Ishikawa (cell line): ENCODE data around the gene HSD17B13.

ENCODE experiments used
- CEBPB ChIP-seq: IDR thresholded peaks from 2 replicates; pipeline ENCODE4 v1.6.1; 2012
- CREB1 ChIP-seq: IDR thresholded peaks from 2 replicates; pipeline ENCODE4 v1.6.1; 2012; ENCODE audit warnings: low read depth
- EGR1 ChIP-seq: IDR thresholded peaks from 2 replicates; pipeline ENCODE4 v1.6.1; 2012
- EP300 ChIP-seq: IDR thresholded peaks from 2 replicates; pipeline ENCODE4 v1.6.1; 2012; ENCODE audit warnings: borderline replicate concordance
- FOXM1 ChIP-seq: IDR thresholded peaks from 2 replicates; pipeline ENCODE4 v1.6.1; 2012; ENCODE audit warnings: low read depth, borderline replicate concordance
- NFIC ChIP-seq: IDR thresholded peaks from 2 replicates; pipeline ENCODE4 v1.6.1; 2012
- RAD21 ChIP-seq: IDR thresholded peaks from 2 replicates; pipeline ENCODE4 v1.6.1; 2012; ENCODE audit warnings: low read depth
- TAF1 ChIP-seq: IDR thresholded peaks from 2 replicates; pipeline ENCODE4 v1.6.1; 2012; ENCODE audit warnings: low read depth, mild to moderate bottlenecking
- TCF12 ChIP-seq: IDR thresholded peaks from 2 replicates; pipeline ENCODE4 v1.6.1; 2012; ENCODE audit warnings: low read depth
- TEAD4 ChIP-seq: IDR thresholded peaks from 2 replicates; pipeline ENCODE4 v1.6.1; 2012
- YY1 ChIP-seq: IDR thresholded peaks from 2 replicates; pipeline ENCODE4 v1.6.1; 2012; ENCODE audit warnings: low read depth
- ZBTB7A ChIP-seq: IDR thresholded peaks from 2 replicates; pipeline ENCODE4 v1.6.1; 2012; ENCODE audit warnings: low read depth
- TF ChIP-seq, protein P1 (sequence below): IDR thresholded peaks from 2 replicates; pipeline ENCODE4 v1.6.1; 2012
- TF ChIP-seq, protein P2 (sequence below): IDR thresholded peaks from 2 replicates; pipeline ENCODE4 v1.6.1; 2012
- TF ChIP-seq, protein P3 (sequence below): IDR thresholded peaks from 2 replicates; pipeline ENCODE4 v1.6.1; 2012; ENCODE audit warnings: low read depth, mild to moderate bottlenecking

Gene HSD17B13

DNA sequence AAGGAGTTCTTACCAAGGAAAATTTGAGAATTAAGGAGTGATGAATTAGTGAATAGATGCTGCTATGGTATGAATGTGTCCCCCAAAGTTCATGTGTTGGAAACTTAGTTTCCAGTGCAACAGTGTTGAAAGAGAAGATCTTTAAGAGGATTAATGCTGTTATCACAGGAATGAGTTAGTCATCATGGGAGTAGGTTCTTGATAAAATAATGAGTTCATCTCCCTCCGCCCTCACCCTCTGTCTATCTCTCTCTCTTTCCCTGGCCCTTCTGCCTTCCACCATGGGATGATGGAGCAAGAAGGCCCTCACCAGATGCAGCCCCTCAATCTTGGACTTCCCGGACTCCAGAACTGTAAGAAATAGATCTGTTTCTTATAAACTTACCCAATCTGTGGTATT is 64.0 kb downstream of the HSD17B13 start:
- TF ChIP-seq NFIC (no peak), TAF1 (no peak), EP300 (no peak), YY1 (no peak), FOXM1 (no peak), TCF12 (no peak), CEBPB (no peak), RAD21 (no peak)
- TF ChIP-seq, protein P1, sequence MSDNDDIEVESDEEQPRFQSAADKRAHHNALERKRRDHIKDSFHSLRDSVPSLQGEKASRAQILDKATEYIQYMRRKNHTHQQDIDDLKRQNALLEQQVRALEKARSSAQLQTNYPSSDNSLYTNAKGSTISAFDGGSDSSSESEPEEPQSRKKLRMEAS, result no peak
- TF ChIP-seq, protein P2, sequence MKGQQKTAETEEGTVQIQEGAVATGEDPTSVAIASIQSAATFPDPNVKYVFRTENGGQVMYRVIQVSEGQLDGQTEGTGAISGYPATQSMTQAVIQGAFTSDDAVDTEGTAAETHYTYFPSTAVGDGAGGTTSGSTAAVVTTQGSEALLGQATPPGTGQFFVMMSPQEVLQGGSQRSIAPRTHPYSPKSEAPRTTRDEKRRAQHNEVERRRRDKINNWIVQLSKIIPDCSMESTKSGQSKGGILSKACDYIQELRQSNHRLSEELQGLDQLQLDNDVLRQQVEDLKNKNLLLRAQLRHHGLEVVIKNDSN, result no peak

DNA sequence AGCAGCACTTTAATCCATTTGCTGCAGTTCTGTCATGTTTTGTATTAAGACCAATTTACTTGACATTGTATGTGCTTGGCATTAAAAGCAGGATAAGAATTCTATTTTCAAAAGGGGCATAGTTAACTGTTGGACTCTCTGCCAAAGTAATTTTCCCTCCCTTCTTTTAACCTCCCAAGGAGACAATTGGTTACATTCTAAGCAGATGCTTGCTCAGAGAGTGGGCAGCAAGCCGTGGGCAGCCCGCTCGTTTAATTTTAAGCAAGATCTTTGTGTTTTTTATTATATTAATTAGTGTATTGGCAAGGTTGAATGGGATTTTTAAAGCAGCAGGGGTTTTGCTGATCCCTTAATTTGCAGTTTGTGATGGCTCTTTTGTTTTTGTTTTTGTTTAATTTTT is 65.2 kb downstream of the HSD17B13 start:
- TF ChIP-seq, protein P2, result no peak
- TF ChIP-seq RAD21, result no peak
- TF ChIP-seq TCF12, result no peak
- no peak for TF ChIP-seq EGR1

DNA sequence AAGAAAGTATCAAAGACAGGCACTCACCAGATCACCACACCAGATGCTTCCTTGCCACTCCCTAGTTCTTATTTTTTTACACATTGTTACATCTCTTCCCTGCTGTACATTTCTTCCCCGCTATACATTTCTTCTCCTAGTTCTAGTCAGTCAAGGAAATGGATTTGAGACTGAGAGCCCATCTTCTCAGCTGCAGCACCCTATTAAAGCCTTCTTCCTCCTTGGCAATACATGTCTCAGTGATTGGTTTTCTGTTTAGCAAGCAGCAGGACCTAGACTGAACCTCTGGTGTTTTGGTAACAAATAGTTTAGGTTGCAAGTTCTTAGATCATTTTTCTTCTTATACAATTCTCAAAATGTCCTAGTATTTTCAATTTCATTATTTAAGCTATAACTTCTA is 66.9 kb downstream of the HSD17B13 start:
- TF ChIP-seq FOXM1 (no peak), YY1 (no peak), EP300 (no peak), NFIC (no peak), TAF1 (no peak), ZBTB7A (no peak), EGR1 (no peak), TEAD4 (no peak), CEBPB (no peak), RAD21 (no peak), CREB1 (no peak), TCF12 (no peak)
- TF ChIP-seq, protein P1, result no peak
- TF ChIP-seq, protein P3, sequence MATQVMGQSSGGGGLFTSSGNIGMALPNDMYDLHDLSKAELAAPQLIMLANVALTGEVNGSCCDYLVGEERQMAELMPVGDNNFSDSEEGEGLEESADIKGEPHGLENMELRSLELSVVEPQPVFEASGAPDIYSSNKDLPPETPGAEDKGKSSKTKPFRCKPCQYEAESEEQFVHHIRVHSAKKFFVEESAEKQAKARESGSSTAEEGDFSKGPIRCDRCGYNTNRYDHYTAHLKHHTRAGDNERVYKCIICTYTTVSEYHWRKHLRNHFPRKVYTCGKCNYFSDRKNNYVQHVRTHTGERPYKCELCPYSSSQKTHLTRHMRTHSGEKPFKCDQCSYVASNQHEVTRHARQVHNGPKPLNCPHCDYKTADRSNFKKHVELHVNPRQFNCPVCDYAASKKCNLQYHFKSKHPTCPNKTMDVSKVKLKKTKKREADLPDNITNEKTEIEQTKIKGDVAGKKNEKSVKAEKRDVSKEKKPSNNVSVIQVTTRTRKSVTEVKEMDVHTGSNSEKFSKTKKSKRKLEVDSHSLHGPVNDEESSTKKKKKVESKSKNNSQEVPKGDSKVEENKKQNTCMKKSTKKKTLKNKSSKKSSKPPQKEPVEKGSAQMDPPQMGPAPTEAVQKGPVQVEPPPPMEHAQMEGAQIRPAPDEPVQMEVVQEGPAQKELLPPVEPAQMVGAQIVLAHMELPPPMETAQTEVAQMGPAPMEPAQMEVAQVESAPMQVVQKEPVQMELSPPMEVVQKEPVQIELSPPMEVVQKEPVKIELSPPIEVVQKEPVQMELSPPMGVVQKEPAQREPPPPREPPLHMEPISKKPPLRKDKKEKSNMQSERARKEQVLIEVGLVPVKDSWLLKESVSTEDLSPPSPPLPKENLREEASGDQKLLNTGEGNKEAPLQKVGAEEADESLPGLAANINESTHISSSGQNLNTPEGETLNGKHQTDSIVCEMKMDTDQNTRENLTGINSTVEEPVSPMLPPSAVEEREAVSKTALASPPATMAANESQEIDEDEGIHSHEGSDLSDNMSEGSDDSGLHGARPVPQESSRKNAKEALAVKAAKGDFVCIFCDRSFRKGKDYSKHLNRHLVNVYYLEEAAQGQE, result no peak
- TF ChIP-seq, protein P2, result no peak
